Measurements from ENCODE around the gene GIMAP5.

Gene GIMAP5

DNA sequence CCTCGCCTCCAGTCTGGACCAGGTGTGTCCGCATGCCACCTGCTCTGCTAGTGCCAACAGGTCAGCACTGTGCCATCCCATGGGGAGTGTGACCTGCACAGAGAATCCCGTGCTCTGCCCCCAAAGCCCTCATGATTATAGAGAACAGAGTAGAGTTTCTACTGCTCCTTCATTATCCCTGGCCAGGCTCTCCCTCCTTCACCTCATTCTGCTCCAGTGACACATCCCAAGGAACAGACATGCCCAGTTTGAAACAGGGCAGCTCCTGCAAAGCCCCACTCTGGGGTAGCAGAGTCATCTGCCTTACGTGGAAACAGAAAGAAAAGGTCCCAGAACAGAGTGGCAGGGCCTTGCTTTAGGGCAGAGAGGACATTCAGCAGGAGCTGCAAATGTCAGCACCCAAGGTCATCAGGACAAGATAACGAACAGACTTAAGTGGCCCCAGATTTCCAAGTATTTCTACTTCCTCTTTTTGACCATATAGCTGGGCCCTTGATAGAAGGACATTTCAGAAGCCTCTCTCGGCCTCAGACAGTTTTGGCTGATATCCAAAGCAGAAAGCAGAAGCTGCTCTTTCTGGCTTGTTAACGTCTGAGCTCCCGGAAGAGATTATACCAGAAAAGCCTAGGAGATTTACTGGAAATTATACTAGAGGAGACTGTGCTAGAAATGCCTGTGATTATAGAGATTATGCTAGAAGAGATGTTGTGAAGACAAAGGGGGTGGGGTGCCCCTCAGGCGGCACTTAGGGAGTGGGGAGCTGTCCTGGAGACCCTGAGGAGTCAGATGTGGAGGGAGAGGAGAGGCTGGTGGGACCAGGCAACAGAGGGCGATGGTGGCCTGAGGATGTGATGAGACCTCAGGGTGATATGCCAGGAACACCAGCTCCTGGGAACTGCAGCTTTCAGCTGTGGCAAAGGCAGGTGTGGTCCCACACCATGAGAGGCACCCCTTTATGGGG lies 50.4 kb downstream of the GIMAP5 start:
- TF ChIP-seq CTCF (IDR thresholded peaks at IDR 0.05; ENCODE audit: low read depth, low read length, missing control alignments): no peak
- no peaks in the 10 kb centered on the region for H3K27me3 ChIP-seq (replicated peaks)
- no peak for DNase-seq
- H3K36me3 ChIP-seq (replicated peaks): no peaks in the 10 kb centered on the region
- H3K27ac ChIP-seq: no peak overlapping the region
- no peak overlapping the region for H3K4me3 ChIP-seq (ENCODE audit: low read depth, low read length)
- in situ Hi-C loops (cut with HindIII; ENCODE audit: low pct_ligation_motif_present, low sequenced_read_pairs): no loop called here

- DNase-seq: no peak
- H3K4me3 ChIP-seq (ENCODE audit: low read depth, low read length): no peak overlapping the region
- H3K36me3 ChIP-seq (replicated peaks): no peaks in the 10 kb centered on the region
- no peak for TF ChIP-seq CTCF (IDR thresholded peaks at IDR 0.05; ENCODE audit: low read depth, low read length, missing control alignments)
- H3K27ac ChIP-seq: no peak overlapping the region
- in situ Hi-C loops (cut with HindIII; ENCODE audit: low pct_ligation_motif_present, low sequenced_read_pairs): no loop called here
- H3K27me3 ChIP-seq (replicated peaks): no peaks in the 10 kb centered on the region
Measured at GRCh38 chr7:150788474-150789269, 51.5 kb downstream of the GIMAP5 start.

- no peaks in the 10 kb centered on the region for H3K27me3 ChIP-seq (replicated peaks)
- H3K36me3 ChIP-seq (replicated peaks): no peaks in the 10 kb centered on the region
- no peak overlapping the region for H3K4me3 ChIP-seq (ENCODE audit: low read depth, low read length)
- no peak for TF ChIP-seq CTCF (IDR thresholded peaks at IDR 0.05; ENCODE audit: low read depth, low read length, missing control alignments)
- in situ Hi-C loops (cut with HindIII; ENCODE audit: low pct_ligation_motif_present, low sequenced_read_pairs): no loop called here
- no peak overlapping the region for H3K27ac ChIP-seq
- no peak for DNase-seq
Measured at GRCh38 chr7:150790416-150791075, 53.3 kb downstream of the GIMAP5 start.

DNA sequence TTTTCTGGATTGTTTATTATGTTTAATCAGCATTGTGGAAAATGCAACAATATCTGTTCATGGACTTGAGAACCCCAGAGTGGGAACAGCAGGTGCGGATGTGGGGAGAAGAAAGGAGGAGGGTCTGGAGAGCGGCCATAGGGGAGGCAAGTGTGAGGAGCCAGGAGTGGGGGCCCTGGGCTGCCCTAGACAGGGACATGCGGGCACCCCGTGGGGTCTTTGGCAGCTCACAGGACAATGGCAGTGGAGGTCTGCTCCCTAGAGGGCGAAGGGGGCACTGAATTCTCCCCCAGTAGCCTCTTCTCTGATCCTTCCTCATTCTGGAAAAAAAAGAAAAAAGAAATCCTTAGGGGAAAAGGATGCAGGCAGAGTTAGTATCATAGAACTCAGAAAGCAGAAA lies 54.1 kb downstream of the GIMAP5 start:
- no peak overlapping the region for H3K27ac ChIP-seq
- TF ChIP-seq CTCF (IDR thresholded peaks at IDR 0.05; ENCODE audit: low read depth, low read length, missing control alignments): no peak
- no peaks in the 10 kb centered on the region for H3K36me3 ChIP-seq (replicated peaks)
- DNase-seq: no peak
- H3K4me3 ChIP-seq (ENCODE audit: low read depth, low read length): no peak overlapping the region
- no peaks in the 10 kb centered on the region for H3K27me3 ChIP-seq (replicated peaks)
- in situ Hi-C loops (cut with HindIII; ENCODE audit: low pct_ligation_motif_present, low sequenced_read_pairs): no loop called here

DNA sequence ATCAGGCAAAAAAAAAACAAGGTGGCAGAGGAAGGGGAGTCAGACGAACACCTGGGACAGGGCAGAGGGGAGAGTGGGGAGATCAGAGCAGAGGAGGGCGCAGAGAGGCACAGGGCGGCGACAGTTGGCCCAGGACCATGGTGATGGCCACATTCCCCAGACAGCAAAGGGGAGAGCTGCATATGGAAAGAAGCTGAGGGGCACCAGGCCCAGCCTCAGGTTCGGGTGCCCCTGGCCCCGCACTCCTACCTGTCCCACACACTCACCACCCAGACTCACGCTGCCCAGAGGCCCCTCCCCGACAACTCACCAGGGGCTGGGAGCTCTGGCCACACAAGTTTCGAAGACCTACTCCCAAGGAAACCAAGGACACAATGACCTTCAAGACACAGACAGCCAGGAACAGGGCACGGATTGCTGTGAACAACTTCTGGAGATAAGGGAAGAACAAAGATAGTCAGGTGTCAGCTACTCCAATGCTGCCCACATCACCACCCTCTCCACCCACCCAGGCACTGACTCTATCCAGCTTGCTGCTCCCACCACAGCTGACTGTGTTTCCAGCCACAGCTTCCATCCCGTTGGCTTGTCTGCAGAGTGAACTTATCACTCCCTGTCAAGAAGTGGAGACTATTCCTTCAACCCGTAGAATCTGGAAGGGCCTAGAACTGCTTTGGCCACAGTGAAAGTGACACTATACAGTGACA lies 54.7 kb downstream of the GIMAP5 start:
- in situ Hi-C loops (cut with HindIII; ENCODE audit: low pct_ligation_motif_present, low sequenced_read_pairs): no loop called here
- no peaks in the 10 kb centered on the region for H3K27me3 ChIP-seq (replicated peaks)
- H3K4me3 ChIP-seq (ENCODE audit: low read depth, low read length): no peak overlapping the region
- DNase-seq: no peak
- TF ChIP-seq CTCF (IDR thresholded peaks at IDR 0.05; ENCODE audit: low read depth, low read length, missing control alignments): no peak
- no peaks in the 10 kb centered on the region for H3K36me3 ChIP-seq (replicated peaks)
- no peak overlapping the region for H3K27ac ChIP-seq
